Measurements from ENCODE around the gene C17orf107.

GRCh38 chr17:4851084-4851483 is 48.3 kb upstream of the C17orf107 start:
- TF ChIP-seq REST (IDR thresholded peaks at IDR 0.05) = no peak
- TF ChIP-seq CTCF (IDR thresholded peaks at IDR 0.05; ENCODE audit: low read depth, low read length, missing input control) = no peak
- no peak for TF ChIP-seq RAD21 (IDR thresholded peaks at IDR 0.05)
- no peak for TF ChIP-seq MAX (IDR thresholded peaks at IDR 0.05)
- TF ChIP-seq GABPA (IDR thresholded peaks at IDR 0.05 in 1 of 2, conservative IDR thresholded peaks at IDR 0.05 in 1 of 2) = no peak
- no peak for TF ChIP-seq YY1 (IDR thresholded peaks at IDR 0.05)
- TF ChIP-seq HNF4A (conservative IDR thresholded peaks at IDR 0.05) = no peak
- no peak for TF ChIP-seq SP1 (IDR thresholded peaks at IDR 0.05)
- no peak for TF ChIP-seq EGR1 (IDR thresholded peaks at IDR 0.05; ENCODE audit: low read depth in 2 of 2)
- TF ChIP-seq ATF3 (IDR thresholded peaks at IDR 0.05) = no peak
- no peak for TF ChIP-seq JUND (IDR thresholded peaks at IDR 0.05)
- no peak for TF ChIP-seq RXRA (IDR thresholded peaks at IDR 0.05)
- no peak for TF ChIP-seq TAF1 (conservative IDR thresholded peaks at IDR 0.05)
- no peak for TF ChIP-seq HNF4G (IDR thresholded peaks at IDR 0.05)
